RWPE1 (cell line): ENCODE measurements around the gene ICAM3.
A peak's percentile ranks its signal among the peaks of the same experiment; 100 is the strongest.

Experiments used
- CTCF ChIA-PET: fragments of 350-600 bp; sonication (Branson Sonifier 250); formaldehyde crosslinking; extraction: SDS; loops from one replicate; lab custom pipeline; 2021; lab: Yijun Ruan, JAX
- POLR2A ChIA-PET: fragments of 400-600 bp; formaldehyde crosslinking; extraction: SDS; loops from one replicate; lab custom pipeline; 2020; ENCODE audit warnings: antibody characterized with exemption; ENCODE audit not compliant: low non-redundant PET; lab: Yijun Ruan, JAX
- DNase-seq: peaks from one replicate; pipeline ENCODE4 v3.0.0; 2012; ENCODE audit warnings: low spot score
- H3K27ac ChIP-seq: fragments of 450-650 bp; 2 replicates; pipeline ENCODE4 v1.5.1; 2017
- CTCF ChIP-seq: fragments of 450-650 bp; conservative IDR thresholded peaks from 2 replicates; pipeline ENCODE4 v1.5.1; 2017; ENCODE audit warnings: low read depth, mild to moderate bottlenecking

ICAM3 gene

GRCh38 chr19:10315335-10316214, 23.8 kb downstream of the ICAM3 start, which contains the start of gene FDX2:
FDX2 (minus strand) TSS chr19:10316015; CDS start chr19:10315996, 19 bp downstream.
- peak; percentile 88 for DNase-seq
- peak within 1 kb of the TSS; percentile 76 for H3K27ac ChIP-seq
- ChIA-PET CTCF (interaction anchor here (0.6 to 1.0 kb wide), 2 partner anchors 57 to 218 kb away, joined by 3 read pairs; no protein-coding TSS in a partner anchor), POLR2A (interaction anchor here (0.6 to 0.7 kb wide), 2 partner anchors 18 to 30 kb away, joined by 4 to 5 read pairs; no protein-coding TSS in a partner anchor)
- no peak for TF ChIP-seq CTCF

DNA sequence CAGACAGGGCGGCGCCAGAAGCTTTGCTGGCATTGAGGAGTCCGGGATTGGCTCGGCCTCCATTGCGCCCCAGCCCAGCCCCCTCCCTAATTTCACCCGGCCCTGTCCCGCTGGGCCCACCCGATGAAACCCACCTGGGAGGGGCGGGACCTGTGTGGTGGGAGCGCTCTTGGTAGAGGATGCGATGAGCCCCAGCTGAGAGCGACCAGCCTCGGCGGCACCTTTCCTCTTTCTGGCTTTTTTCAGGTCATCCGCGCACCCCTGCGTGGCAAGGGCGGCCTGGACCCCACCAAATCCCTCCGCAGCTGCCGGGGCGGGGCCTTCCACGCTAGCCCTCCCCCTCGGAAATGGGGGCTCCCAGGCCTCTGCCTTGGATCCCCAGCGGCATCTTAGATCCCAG, 30.0 kb downstream of the ICAM3 start, which contains the start of gene ZGLP1:
ZGLP1 (minus strand) TSS at position 393 of the 400 bp plus-strand sequence.
- no peak for TF ChIP-seq CTCF
- CTCF ChIA-PET, result no interaction called here
- no peak for DNase-seq
- peak within 1 kb of the TSS; percentile 19 for H3K27ac ChIP-seq
- POLR2A ChIA-PET, result no interaction called here

- no peak for DNase-seq
- ChIA-PET POLR2A (no interaction called here), CTCF (interaction anchor here (0.7 kb wide), 2 partner anchors 35 to 39 kb away, joined by 3 to 4 read pairs; no protein-coding TSS in a partner anchor)
- H3K27ac ChIP-seq, result no peak overlapping the region
- no peak for TF ChIP-seq CTCF
These were observed 33.1 kb downstream of the ICAM3 start for GRCh38 chr19:10306327-10306726.

DNA sequence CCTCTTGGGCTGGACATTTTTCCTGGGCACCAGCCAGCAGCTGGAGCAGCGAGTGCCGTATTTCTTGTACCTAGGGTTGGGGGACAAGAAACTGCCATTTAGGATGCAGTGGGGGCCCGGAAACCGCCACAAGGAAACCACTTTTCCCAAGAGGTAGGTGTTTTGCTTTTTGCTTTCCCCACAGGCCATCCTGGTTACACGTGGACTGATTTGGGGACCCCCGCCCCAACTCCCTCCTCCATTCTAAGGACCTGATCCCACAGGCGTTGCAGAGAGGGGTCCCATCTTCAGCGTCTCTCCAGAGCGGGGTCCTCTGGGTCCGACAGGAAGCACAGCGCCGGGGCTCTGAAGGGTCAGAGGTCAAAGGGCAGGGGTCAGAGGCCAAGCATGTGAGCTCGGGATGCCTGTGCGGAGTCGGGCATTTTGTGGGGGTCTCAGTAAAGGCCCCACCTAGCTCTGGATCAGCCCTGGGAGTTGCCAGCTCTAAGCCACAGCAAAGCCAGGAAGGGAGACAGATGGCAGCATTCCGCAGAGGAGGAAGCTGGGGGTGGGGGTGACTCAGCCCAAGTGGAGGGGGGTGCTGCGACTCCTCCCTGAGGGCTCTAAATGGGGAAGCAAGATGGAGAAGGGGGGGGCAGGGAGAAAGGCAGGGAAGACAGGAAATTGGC, 34.2 kb downstream of the ICAM3 start:
- ChIA-PET POLR2A (no interaction called here), CTCF (interaction anchor here (0.6 kb wide), 1 partner anchor 120 kb away, joined by 3 read pairs; no protein-coding TSS in a partner anchor)
- peak; percentile 19 for DNase-seq
- H3K27ac ChIP-seq, result peak overlapping the region; percentile 28
- no peak for TF ChIP-seq CTCF

- DNase-seq, result no peak
- CTCF ChIA-PET, result interaction anchor here (0.8 to 1.4 kb wide), 2 partner anchors 41 to 1212 kb away, joined by 3 read pairs; no protein-coding TSS in a partner anchor
- POLR2A ChIA-PET, result no interaction called here
- no peak for TF ChIP-seq CTCF
- H3K27ac ChIP-seq, result no peak overlapping the region; the same call in 1 of the 2 replicates
These were observed 39.6 kb downstream of the ICAM3 start for GRCh38 chr19:10299545-10300458.
